Measurements from ENCODE around the gene N4BP2. TPM values are rescaled to one million over a fixed set of nuclear protein-coding genes. Genes with fewer than 3 reads are reported as not detected.

N4BP2 gene
- total and polyA plus RNA-seq, 2 of the 8 experiments (the other 6 are each of a cell fraction or from before 2014, with no cell fraction given), result 4.4 to 44.7 TPM

DNA sequence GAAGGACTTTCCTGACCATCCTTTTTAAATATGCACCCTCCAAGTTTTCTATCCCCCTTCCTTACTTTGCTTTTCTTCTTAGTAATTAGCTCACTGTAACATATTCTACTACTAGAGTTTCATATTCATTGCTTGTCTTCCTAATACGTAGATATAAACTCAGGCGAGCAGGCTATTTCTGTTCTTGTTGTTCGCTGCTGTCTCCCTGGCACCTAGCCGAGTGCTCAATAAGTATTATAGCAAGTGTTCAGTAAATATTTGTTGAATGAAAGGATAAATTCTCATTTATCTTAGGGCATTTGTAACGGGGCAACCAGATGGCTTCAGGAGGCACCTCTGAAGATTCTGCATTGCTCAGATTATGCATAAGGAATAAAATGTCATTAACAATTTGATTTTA is 133.4 kb downstream of the N4BP2 start (continued):
- TF ChIP-seq, protein P1, sequence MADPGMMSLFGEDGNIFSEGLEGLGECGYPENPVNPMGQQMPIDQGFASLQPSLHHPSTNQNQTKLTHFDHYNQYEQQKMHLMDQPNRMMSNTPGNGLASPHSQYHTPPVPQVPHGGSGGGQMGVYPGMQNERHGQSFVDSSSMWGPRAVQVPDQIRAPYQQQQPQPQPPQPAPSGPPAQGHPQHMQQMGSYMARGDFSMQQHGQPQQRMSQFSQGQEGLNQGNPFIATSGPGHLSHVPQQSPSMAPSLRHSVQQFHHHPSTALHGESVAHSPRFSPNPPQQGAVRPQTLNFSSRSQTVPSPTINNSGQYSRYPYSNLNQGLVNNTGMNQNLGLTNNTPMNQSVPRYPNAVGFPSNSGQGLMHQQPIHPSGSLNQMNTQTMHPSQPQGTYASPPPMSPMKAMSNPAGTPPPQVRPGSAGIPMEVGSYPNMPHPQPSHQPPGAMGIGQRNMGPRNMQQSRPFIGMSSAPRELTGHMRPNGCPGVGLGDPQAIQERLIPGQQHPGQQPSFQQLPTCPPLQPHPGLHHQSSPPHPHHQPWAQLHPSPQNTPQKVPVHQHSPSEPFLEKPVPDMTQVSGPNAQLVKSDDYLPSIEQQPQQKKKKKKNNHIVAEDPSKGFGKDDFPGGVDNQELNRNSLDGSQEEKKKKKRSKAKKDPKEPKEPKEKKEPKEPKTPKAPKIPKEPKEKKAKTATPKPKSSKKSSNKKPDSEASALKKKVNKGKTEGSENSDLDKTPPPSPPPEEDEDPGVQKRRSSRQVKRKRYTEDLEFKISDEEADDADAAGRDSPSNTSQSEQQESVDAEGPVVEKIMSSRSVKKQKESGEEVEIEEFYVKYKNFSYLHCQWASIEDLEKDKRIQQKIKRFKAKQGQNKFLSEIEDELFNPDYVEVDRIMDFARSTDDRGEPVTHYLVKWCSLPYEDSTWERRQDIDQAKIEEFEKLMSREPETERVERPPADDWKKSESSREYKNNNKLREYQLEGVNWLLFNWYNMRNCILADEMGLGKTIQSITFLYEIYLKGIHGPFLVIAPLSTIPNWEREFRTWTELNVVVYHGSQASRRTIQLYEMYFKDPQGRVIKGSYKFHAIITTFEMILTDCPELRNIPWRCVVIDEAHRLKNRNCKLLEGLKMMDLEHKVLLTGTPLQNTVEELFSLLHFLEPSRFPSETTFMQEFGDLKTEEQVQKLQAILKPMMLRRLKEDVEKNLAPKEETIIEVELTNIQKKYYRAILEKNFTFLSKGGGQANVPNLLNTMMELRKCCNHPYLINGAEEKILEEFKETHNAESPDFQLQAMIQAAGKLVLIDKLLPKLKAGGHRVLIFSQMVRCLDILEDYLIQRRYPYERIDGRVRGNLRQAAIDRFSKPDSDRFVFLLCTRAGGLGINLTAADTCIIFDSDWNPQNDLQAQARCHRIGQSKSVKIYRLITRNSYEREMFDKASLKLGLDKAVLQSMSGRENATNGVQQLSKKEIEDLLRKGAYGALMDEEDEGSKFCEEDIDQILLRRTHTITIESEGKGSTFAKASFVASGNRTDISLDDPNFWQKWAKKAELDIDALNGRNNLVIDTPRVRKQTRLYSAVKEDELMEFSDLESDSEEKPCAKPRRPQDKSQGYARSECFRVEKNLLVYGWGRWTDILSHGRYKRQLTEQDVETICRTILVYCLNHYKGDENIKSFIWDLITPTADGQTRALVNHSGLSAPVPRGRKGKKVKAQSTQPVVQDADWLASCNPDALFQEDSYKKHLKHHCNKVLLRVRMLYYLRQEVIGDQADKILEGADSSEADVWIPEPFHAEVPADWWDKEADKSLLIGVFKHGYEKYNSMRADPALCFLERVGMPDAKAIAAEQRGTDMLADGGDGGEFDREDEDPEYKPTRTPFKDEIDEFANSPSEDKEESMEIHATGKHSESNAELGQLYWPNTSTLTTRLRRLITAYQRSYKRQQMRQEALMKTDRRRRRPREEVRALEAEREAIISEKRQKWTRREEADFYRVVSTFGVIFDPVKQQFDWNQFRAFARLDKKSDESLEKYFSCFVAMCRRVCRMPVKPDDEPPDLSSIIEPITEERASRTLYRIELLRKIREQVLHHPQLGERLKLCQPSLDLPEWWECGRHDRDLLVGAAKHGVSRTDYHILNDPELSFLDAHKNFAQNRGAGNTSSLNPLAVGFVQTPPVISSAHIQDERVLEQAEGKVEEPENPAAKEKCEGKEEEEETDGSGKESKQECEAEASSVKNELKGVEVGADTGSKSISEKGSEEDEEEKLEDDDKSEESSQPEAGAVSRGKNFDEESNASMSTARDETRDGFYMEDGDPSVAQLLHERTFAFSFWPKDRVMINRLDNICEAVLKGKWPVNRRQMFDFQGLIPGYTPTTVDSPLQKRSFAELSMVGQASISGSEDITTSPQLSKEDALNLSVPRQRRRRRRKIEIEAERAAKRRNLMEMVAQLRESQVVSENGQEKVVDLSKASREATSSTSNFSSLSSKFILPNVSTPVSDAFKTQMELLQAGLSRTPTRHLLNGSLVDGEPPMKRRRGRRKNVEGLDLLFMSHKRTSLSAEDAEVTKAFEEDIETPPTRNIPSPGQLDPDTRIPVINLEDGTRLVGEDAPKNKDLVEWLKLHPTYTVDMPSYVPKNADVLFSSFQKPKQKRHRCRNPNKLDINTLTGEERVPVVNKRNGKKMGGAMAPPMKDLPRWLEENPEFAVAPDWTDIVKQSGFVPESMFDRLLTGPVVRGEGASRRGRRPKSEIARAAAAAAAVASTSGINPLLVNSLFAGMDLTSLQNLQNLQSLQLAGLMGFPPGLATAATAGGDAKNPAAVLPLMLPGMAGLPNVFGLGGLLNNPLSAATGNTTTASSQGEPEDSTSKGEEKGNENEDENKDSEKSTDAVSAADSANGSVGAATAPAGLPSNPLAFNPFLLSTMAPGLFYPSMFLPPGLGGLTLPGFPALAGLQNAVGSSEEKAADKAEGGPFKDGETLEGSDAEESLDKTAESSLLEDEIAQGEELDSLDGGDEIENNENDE (IDR thresholded peaks at IDR 0.05; ENCODE audit: insufficient replicate concordance, low read length), result no peak
- TF ChIP-seq TCF12 (IDR thresholded peaks at IDR 0.05; ENCODE audit: low read depth, low read length), result no peak
- no peak for TF ChIP-seq MAX (IDR thresholded peaks at IDR 0.05)
- no peak for TF ChIP-seq BRCA1 (IDR thresholded peaks at IDR 0.05; ENCODE audit: low read depth, low read length)
- TF ChIP-seq, protein P2, sequence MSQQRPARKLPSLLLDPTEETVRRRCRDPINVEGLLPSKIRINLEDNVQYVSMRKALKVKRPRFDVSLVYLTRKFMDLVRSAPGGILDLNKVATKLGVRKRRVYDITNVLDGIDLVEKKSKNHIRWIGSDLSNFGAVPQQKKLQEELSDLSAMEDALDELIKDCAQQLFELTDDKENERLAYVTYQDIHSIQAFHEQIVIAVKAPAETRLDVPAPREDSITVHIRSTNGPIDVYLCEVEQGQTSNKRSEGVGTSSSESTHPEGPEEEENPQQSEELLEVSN (IDR thresholded peaks at IDR 0.05), result no peak
